SK-N-MC (cell line): ENCODE results near the gene CFAP77.

Experiments
- DNase-seq: peaks from one replicate; pipeline ENCODE4 v3.0.0-alpha.2; 2011; ENCODE audit warnings: low read depth, low spot score
- H3K27ac ChIP-seq: fragments of 200-600 bp; sonication (generic); 2 replicates; pipeline ENCODE4 v1.5.1; 2016; ENCODE audit warnings: mixed run types
- H3K36me3 ChIP-seq: fragments of 200-600 bp; sonication (generic); 2 replicates; pipeline ENCODE4 v1.6.1; 2017; ENCODE audit warnings: antibody characterized with exemption, low read length, mixed read lengths; ENCODE audit not compliant: insufficient read depth
- H3K4me3 ChIP-seq: fragments of 200-600 bp; sonication (generic); 2 replicates; pipeline ENCODE4 v1.5.1; 2016
- H3K9ac ChIP-seq: fragments of 200-600 bp; sonication (generic); 2 replicates; pipeline ENCODE4 v1.8.0; 2017; ENCODE audit warnings: mixed run types, mixed read lengths; ENCODE audit not compliant: insufficient read length
- H3K9me3 ChIP-seq: fragments of 200-600 bp; sonication (generic); 2 replicates; pipeline ENCODE4 v1.6.1; 2017; ENCODE audit warnings: low read depth, mild to moderate bottlenecking, antibody characterized with exemption, low read length, moderate library complexity, mixed read lengths
- EZH2 ChIP-seq: fragments of 200-600 bp; sonication (generic); IDR thresholded peaks from one replicate; pipeline ENCODE4 v1.6.1; 2017; ENCODE audit warnings: antibody characterized with exemption
- FOXP2 ChIP-seq: optimal IDR thresholded peaks from 2 replicates; pipeline ENCODE3; 2011; ENCODE audit warnings: mild to moderate bottlenecking, moderate library complexity; ENCODE audit not compliant: insufficient read depth; ENCODE audit errors: extremely low read length, control extremely low read depth
- POLR2AphosphoS5 ChIP-seq: IDR thresholded peaks from 2 replicates; pipeline ENCODE4 v1.6.1; 2012; ENCODE audit warnings: mild to moderate bottlenecking, low read depth, low read length, borderline replicate concordance

Gene CFAP77

GRCh38 chr9:132536124-132536523 is 126.1 kb downstream of the CFAP77 start:
- Histone ChIP-seq H3K9me3 (no peaks in the 10 kb centered on the region; the same call in 1 of the 2 replicates), H3K36me3 (no peaks in the 10 kb centered on the region), H3K9ac (no peak overlapping the region), H3K27ac (no peak overlapping the region), H3K4me3 (no peak overlapping the region)
- TF ChIP-seq POLR2AphosphoS5 (no peak), FOXP2 (no peak), EZH2 (no peak)
- no peak for DNase-seq

- no peak for TF ChIP-seq EZH2
- TF ChIP-seq POLR2AphosphoS5: no peak
- no peak for TF ChIP-seq FOXP2
- Histone ChIP-seq H3K4me3 (no peak overlapping the region), H3K9me3 (no peaks in the 10 kb centered on the region; the same call in 1 of the 2 replicates), H3K9ac (no peak overlapping the region), H3K36me3 (no peaks in the 10 kb centered on the region), H3K27ac (no peak overlapping the region)
- DNase-seq: no peak
Measured at GRCh38 chr9:132537352-132537751, 127.3 kb downstream of the CFAP77 start.

GRCh38 chr9:132538071-132538470 is 128.1 kb downstream of the CFAP77 start:
- Histone ChIP-seq H3K9me3 (no peaks in the 10 kb centered on the region; the same call in 1 of the 2 replicates), H3K27ac (no peak overlapping the region), H3K9ac (no peak overlapping the region), H3K36me3 (no peaks in the 10 kb centered on the region), H3K4me3 (no peak overlapping the region)
- no peak for DNase-seq
- TF ChIP-seq POLR2AphosphoS5 (no peak), EZH2 (no peak), FOXP2 (no peak)

DNA sequence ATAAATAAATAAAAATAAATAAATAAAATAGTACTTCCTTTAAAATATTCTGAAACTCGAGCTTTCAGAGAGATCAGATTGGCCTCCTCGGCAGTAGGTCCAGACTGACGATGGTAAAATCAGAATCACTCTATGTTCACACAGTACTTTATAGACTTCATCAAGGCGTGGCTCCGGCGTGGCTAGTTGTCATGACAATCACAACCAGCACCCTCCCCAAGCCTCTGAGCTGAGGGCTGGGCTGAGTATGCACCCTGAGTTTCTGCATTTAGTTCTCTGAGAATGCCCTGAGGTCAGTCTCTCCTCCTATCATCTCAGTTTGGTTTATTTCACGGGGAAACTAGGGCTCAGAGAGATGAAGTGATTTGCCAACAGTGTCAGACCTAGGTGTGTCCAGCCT is 129.1 kb downstream of the CFAP77 start:
- Histone ChIP-seq H3K27ac (no peak overlapping the region), H3K9ac (no peak overlapping the region), H3K9me3 (no peaks in the 10 kb centered on the region; the same call in 1 of the 2 replicates), H3K36me3 (no peaks in the 10 kb centered on the region), H3K4me3 (no peak overlapping the region)
- TF ChIP-seq POLR2AphosphoS5: no peak
- no peak for TF ChIP-seq FOXP2
- no peak for TF ChIP-seq EZH2
- no peak for DNase-seq

DNA sequence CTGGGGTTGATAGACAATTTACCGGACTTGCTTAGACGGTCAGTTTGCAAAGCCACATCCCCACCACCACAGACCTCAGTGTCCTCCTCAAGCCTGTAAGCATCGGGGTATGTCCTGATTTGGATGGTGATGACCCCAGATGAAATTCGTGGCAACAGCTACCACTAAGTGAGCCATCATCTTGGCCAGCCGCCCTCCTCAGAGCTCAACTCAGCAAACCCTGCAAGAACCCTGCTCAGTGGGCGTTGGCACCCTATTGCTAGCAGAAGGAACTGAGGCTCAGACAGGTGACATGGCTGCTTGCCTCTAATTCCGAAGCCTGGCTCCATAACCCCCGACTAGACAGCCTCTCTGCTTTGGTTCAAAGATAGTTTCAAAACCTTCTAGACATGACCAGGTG is 131.0 kb downstream of the CFAP77 start:
- no peak overlapping the region for H3K9ac ChIP-seq
- DNase-seq: no peak
- no peaks in the 10 kb centered on the region for H3K36me3 ChIP-seq
- no peak for TF ChIP-seq POLR2AphosphoS5
- TF ChIP-seq FOXP2: no peak
- TF ChIP-seq EZH2: no peak
- H3K27ac ChIP-seq: no peak overlapping the region
- H3K9me3 ChIP-seq: no peaks in the 10 kb centered on the region
- H3K4me3 ChIP-seq: no peak overlapping the region

DNA sequence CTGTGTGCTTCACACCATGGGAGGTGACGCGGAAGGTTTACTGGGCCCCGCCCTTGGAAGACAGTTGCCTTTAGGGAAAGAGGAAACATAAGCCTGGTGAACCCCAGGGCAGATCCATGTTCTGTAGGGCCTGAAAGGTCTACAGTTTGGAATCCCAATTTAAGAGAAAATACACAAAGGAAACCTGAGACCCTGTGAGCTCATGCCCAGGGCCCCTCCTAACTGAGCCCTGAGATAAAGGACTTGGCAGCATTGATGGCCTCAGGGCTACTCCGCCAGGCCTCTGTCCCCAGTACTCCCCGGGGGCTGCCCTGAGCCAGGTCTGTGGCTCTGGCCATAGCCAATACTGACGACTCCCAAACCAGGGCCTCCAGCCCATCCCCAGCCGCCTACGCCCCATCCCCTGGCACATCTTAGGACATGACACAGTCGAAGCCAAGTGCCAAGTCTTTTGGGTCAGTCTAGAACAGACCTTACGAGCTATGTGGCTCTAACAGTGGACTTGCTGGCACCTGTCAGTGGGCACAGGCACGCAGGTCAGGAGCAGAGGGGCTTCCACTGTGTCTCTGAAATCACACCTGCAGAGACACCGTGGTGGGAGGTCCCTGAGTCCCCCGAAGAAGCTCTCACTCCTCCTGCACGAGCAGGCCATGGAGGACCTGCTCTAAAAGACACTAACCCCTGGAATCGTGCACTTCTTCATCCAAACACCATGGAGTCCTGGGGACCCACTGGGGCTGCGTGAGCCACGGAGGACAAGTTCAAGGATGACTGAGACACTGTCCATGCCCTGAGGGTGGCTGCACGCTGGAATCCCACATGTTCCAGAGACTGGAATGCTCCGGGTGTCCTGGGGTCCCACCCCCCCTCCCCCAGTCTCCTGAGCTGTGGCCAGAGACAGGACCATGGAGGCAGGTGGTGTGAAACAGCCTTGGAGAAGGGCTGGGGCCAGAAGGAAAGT is 132.1 kb downstream of the CFAP77 start:
- DNase-seq: no peak
- Histone ChIP-seq H3K9me3 (no peaks in the 10 kb centered on the region), H3K4me3 (no peak overlapping the region), H3K36me3 (no peaks in the 10 kb centered on the region), H3K9ac (no peak overlapping the region), H3K27ac (no peak overlapping the region)
- TF ChIP-seq POLR2AphosphoS5: no peak
- no peak for TF ChIP-seq FOXP2
- TF ChIP-seq EZH2: no peak

DNA sequence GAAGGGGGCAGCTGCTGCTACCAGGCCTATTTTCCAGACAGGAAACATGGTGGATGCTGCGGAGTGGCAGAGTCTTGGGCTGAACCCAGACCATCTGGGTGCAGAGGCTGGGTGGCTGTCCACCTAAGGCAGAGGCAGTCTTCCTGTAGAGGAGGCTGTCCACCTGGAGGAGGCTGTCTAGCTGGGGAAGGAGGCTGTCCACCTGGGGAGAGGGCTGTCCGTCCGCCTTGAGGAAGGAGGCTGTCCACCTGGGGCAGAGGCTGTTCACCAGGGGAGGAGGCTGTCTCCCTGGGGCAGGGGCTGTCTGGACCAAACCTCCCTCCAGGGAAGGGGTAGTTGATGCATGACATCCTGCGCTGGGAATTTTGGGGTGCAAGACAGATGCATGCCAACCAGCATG is 133.2 kb downstream of the CFAP77 start:
- Histone ChIP-seq H3K4me3 (no peak overlapping the region), H3K9ac (no peak overlapping the region), H3K9me3 (no peaks in the 10 kb centered on the region), H3K27ac (no peak overlapping the region), H3K36me3 (no peaks in the 10 kb centered on the region)
- DNase-seq: no peak
- TF ChIP-seq EZH2: no peak
- no peak for TF ChIP-seq FOXP2
- TF ChIP-seq POLR2AphosphoS5: no peak

GRCh38 chr9:132543960-132544359 is 133.9 kb downstream of the CFAP77 start:
- Histone ChIP-seq H3K36me3 (no peaks in the 10 kb centered on the region), H3K9me3 (no peaks in the 10 kb centered on the region), H3K4me3 (no peak overlapping the region), H3K27ac (no peak overlapping the region), H3K9ac (no peak overlapping the region)
- DNase-seq: no peak
- TF ChIP-seq POLR2AphosphoS5: no peak
- TF ChIP-seq FOXP2: no peak
- TF ChIP-seq EZH2: no peak
